ELR (cell line): ENCODE data around the gene TNFRSF25.

Source experiments
- DNase-seq: peaks from one replicate; pipeline ENCODE4 v3.0.0-alpha.2; 2015; ENCODE audit warnings: low read depth

TNFRSF25 gene

GRCh38 chr1:6470132-6471085 lies 4.4 kb upstream of the TNFRSF25 start:
- DNase-seq: no peak

- no peak for DNase-seq
These were observed 2.9 kb upstream of the TNFRSF25 start for GRCh38 chr1:6468729-6469461.

GRCh38 chr1:6467744-6468688 lies 2.0 kb upstream of the TNFRSF25 start:
- DNase-seq: no peak

GRCh38 chr1:6467224-6467623 lies 1.3 kb upstream of the TNFRSF25 start:
- DNase-seq: no peak

GRCh38 chr1:6466751-6467150 lies 778 bp upstream of the TNFRSF25 start:
- DNase-seq: no peak

GRCh38 chr1:6465461-6466005 lies 440 bp downstream of the TNFRSF25 start:
- no peak for DNase-seq

GRCh38 chr1:6464915-6465314 lies 1.1 kb downstream of the TNFRSF25 start:
- no peak for DNase-seq

- DNase-seq: no peak
These were observed 1.5 kb downstream of the TNFRSF25 start for GRCh38 chr1:6464514-6464836.

- no peak for DNase-seq
These were observed 2.9 kb downstream of the TNFRSF25 start for GRCh38 chr1:6463120-6463412.

GRCh38 chr1:6462412-6463119 lies 3.4 kb downstream of the TNFRSF25 start:
- DNase-seq: peak; percentile 19

GRCh38 chr1:6461538-6462411 lies 4.2 kb downstream of the TNFRSF25 start:
- no peak for DNase-seq

GRCh38 chr1:6461051-6461530 lies 4.9 kb downstream of the TNFRSF25 start:
- DNase-seq: no peak

GRCh38 chr1:6460301-6461050 lies 5.5 kb downstream of the TNFRSF25 start:
- DNase-seq: no peak

GRCh38 chr1:6459850-6460265 lies 6.1 kb downstream of the TNFRSF25 start:
- no peak for DNase-seq

- DNase-seq: peak; percentile 28
These were observed 9.0 kb downstream of the TNFRSF25 start for GRCh38 chr1:6456800-6457466.

GRCh38 chr1:6455752-6456520 lies 10.0 kb downstream of the TNFRSF25 start:
- peak; percentile 19 for DNase-seq

- peak; percentile 19 for DNase-seq
These were observed 10.9 kb downstream of the TNFRSF25 start for GRCh38 chr1:6454856-6455751.
